GM21447 (cell line): Measurements from ENCODE around the gene DDRGK1.

Source experiments
- ATAC-seq: cut with Tn5 transposase; IDR thresholded peaks from one replicate; pipeline ENCODE4 v1.9.1; 2021; ENCODE audit not compliant: unreplicated experiment

DDRGK1 gene

DNA sequence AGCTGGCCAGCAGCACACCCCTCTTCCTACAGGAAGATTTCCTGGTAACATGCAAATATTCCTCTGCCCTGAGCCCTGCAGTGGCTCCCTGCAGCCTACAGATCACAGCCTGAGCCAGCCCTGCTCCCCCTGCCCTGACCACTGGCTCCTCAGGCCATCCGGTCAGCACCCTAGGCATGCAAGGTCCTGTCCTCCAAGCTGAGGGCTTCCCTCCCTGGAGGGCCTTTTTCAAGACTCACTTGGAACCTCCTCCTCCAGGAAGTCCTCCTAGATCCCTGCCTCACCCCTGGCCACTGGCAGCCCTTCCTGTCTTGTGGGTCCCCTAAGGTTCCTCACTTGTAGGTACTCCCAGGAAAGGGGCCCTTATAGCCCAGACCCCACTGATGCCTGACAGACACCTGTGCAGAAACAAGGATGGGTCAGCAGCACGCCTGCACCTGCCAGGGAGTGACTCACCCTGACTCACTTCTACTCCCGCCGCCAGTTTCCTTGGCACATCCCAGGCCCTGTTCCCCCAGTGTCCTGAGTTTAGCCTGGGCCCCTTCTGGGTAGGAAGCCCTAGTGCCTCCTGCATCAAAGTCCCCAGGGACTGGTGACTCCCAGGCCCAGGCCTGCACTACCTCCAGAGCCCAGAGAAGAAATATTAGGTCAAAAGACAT, 31.3 kb upstream of the DDRGK1 start:
- no peak for ATAC-seq

DNA sequence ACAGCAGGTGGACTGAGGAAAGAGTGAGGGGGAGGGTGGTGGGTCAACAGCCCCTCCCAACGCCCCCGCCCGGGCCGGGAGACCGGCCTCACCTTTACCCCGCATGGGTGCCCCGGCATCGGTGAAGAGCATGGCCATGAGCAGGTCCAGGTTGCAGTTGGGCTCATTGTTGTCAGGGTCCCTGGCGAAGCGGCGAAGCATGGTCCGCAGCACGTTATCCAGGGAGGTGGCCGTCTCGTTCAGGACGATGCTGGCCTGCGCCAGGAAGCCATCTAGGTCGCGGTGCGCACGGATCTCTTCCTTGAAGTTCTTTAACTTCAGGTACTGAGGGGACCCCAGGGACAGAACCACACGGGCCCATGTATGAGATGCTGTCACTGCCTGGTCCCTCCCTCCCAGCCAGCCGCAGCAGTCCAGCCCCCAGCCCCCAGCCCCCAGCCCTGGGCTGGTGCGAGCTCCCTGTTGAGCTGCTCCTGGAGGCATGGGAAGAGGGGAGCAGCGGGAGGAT, 29.6 kb upstream of the DDRGK1 start:
- no peak for ATAC-seq

GRCh38 chr20:3233131-3233990, 28.9 kb upstream of the DDRGK1 start:
- ATAC-seq: no peak

DNA sequence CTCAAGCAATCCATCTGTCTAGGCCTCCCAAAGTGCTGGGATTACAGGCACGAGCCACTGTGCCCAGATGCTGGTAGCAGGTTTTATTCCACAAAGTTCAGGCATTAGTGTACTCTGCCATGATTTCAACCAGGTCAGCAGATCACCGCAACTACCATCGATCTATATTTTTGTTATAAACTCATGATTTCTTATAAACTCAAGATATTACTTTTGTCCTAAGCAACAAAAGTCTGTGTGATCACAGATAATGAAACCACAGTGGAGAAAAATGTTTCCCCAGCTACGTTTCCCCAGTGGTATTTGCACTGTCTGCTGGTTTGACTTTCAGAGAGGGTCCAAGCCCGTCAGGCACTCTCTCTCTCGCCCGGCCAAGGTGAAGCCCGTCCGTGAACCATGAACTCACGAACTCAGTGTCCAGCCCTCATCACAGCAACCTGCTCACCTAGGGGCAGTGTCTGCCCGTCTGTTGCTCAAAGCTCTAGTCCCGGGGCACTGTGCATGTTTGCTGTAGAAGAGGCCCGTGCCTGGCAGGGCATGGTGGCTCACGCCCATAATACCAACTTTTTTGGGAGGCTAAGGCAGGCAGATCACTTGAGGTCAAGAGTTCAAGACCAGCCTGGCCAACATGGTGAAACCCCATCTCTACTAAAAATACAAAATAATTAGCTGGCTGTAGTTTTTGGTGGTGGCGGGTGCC, 27.6 kb upstream of the DDRGK1 start:
- ATAC-seq: no peak

DNA sequence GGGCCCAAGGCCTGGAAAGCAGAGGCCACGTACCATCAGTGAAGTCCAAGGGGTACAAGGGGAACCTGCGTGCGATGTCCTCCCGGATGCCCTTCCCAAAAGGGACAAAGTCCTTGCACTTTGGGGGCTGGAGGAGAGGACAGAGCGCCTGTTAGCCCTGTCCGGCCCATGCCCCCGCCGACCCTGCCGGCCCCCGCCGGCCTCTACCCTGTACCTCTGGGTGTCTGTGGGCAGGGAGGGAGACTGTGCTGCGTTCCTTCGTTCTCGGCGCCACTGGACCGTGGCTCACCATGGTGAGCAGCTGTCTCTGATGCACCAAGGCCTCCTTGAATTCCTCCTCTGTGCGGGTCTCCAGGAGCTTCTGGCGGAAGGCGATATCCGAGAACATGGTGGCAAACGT, 26.6 kb upstream of the DDRGK1 start:
- no peak for ATAC-seq

DNA sequence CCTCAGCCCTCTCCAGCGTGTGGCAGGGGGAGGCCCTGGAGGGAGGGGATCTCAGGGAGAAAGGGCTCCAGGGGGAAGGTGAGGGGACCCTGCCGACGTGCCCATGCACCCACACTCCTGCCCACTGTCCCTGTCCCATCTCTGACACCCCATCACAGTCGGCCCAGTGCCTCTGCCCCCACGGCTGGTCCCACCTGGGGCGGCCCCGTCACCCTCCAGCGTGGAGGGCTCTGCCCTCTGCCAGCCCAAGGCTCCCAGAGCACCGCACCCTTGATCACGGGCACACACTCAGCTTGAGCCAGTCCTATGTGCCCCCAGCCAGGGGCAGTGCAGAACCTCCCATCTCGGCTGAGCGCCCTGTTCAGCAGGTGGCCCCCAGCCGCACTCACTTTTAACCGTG, 25.3 kb upstream of the DDRGK1 start:
- no peak for ATAC-seq

DNA sequence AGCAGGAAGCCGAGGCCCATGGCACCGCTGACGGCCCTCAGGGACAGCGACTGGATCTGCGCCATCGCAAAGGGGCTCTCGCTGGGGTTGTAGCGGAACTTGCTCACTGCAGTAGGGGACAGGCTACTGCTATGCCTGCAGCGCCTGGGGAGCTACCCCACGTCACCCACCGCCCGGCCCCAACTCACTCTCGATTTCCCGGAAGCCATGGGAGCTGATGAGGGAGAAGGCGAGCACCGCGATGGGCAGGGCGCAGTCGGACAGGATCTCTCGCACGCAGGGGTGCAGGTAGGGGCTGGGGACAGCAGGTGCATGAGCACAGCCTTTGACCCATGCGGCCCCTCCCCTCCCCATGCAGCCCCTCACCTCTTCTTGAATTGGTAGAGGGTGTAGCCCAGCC, 24.7 kb upstream of the DDRGK1 start:
- ATAC-seq: no peak

DNA sequence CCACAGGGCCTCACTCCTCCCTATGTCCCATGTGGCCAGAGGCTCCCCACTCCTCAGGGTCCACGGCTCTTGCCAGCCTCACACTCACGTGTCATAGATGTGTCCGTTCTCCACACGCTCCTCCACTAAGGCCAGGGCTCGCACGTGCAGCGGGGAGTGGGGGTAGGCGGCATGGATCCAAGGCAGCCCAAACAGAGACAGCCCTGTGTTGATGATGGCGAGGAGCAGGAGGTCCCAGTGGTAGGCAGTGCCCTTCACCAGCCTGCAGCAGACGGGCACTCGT, 24.2 kb upstream of the DDRGK1 start:
- ATAC-seq: no peak

- ATAC-seq: no peak
Measured at GRCh38 chr20:3227936-3228749, 23.7 kb upstream of the DDRGK1 start.

DNA sequence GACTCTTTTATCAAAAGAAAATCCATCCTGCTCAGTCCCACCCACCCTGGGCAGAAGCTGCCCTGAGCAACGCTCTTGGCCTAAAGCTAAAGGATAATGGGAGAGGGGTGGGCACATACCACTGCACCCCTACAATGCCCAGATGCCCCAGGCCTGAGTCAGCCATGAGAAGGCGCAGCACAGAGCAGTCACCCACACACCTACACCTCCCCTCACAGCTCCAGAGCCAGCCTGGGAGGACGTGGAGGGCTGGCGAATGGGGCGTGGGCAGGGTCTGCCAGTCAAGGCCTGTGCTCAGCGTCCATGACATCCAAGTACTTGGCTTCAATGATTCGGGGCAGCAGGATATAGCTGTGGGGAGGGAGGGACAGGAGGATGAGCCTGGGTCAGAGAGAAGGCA, 23.0 kb upstream of the DDRGK1 start:
- no peak for ATAC-seq

DNA sequence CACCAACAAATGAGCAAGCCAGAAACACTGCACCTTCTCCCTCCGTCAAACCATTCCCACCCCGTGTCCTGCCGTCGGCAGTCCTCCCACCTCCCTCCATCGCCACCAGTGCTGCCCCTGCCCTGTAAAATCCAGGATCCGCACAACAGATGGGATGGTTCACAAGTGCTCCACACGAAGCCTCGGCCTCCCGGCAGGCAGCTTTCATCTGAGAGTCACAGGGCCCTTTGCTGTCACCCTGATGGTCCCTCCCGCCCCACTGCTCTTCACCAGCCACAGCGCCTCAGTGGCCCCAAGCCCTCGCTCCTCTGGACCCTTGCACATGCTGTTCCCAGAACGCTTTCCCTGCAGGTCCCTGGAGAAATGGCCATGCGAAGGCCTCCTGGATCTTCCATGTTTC, 22.4 kb upstream of the DDRGK1 start:
- no peak for ATAC-seq

GRCh38 chr20:3226093-3226492, 21.6 kb upstream of the DDRGK1 start:
- ATAC-seq: no peak

- no peak for ATAC-seq
Measured at GRCh38 chr20:3224681-3225421, 20.4 kb upstream of the DDRGK1 start.

- no peak for ATAC-seq
Measured at GRCh38 chr20:3223994-3224680, 19.7 kb upstream of the DDRGK1 start.

GRCh38 chr20:3223651-3223993, 19.1 kb upstream of the DDRGK1 start:
- ATAC-seq: no peak

DNA sequence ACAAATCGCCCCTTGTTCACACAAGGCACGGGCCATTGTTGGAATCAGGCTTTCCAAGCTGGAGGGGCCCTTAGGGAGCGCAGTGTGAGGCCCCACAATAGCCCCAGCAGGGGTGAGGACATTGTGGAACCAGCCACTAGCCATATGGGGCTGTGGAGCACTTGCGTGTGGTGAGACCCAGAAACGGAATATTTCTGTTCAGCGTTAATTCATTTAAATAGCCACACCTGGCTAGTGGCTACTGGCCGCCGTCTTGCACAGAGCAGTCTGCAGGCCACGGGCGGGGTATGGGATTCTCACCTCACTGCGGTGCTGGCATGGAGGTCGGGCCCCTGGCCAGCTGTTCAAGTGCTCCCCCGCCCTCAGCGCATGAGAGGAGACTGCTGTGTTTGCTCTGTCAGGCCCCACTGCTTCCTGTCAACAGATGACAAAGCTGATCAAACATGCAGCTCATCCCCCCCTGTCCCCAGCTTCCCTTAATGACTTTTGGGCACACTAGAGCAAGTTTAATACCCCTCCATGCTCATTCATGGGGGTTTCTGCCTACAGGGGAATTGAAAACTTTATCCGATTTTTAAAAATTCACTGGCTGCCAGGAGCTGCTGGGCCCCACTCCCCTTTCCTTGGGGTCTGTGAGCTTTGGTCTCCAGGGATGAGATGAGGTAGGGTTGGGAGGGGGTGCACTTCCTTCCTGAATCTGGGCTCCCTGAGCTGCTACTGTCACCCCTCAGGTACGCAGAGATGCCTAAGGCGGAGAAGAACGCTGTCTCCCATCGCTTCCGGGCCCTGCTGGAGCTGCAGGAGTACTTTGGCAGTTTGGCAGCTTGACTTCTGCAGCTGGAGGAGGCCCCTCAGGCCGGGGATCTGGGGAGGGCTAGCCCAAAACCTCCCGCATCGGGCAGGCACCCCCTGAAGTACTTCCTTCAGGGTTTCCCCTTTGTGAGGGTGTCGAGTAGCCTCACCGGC, 18.4 kb upstream of the DDRGK1 start:
- ATAC-seq: no peak

DNA sequence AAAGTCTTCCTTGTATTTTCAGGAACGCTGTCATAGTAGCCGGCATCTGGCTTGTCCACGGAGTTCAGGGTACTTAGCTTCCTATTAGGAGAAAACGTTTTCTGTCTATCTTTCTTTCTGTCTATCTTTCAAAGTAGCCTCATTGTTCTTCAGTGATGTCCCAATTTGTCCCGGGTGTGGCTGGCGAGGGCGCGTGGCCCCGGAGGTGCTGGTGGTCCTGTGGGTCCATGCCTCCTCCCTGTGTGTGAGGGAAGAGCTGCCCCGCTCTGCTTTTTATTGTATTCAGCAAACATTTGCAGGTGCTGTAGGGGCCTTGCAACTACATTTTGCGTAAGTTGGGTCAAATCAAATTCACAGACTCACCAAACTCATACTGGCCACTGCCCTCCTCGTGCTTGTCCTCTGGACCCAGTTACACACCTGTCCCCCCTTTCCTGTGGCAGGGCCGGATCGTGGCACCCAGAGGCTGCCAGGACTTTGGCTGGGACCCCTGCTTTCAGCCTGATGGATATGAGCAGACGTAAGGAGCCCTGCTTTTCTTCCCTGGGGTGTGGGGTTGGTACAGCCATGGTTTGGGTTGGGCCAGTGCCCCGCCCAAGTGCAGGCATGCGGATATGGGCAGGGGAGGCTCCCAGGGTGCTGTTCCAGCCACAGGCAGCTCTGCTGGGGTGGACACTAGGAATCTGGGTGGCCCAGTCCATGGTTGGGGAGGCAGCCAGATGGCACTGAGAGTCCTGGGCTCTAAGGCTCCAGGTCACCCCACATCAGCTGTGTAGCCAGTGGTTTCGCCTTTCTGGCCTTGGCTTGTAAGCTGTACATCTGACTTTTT, 17.1 kb upstream of the DDRGK1 start:
- no peak for ATAC-seq
